ENCODE measurements around the gene PAM16.

Gene PAM16

DNA sequence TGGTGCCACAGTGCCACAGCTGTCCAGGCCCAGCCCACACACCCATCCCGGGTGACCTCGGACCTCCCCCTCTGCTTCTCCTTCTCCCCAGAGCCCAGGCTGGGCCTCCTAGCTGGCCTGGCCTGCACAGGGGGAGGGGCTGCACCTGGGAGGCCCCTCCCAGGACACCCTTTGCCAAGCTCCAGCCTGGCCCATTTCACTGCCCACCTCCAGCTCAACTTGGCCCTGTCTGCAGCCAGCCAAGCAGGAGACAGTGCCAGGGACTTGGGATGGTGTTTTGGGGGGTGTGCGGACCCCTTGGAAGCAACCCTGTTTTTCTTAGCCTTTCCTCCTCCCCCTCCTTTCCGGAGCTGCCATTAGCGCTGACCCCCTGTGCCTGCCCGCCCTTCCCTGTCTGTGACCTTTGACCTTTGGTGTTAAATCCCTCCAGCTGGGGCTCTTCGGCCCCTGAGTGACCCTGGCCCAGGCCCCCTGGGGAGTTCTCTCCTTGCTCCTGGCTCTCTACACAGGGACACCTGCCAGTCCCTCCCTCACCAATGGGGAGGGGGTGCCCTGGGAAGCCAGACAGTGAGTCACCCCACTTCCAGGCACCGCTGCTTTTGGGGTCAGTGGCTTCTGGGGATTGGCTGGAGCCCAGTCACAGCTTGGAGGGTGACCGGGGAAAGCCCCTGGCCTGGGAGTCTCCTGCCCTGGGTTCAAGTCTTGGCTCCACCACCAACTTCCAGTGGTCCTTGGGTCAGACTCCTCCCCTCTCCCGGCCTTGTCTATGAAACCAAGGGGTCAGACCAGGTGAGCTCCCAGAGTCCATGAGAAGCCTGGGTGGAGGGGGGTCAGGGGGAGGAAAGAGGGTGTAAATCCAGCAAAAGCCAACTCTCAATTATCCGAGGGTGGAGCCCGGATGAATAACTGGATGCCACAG, 33.3 kb downstream of the PAM16 start:
- no peak for DNase-seq

DNA sequence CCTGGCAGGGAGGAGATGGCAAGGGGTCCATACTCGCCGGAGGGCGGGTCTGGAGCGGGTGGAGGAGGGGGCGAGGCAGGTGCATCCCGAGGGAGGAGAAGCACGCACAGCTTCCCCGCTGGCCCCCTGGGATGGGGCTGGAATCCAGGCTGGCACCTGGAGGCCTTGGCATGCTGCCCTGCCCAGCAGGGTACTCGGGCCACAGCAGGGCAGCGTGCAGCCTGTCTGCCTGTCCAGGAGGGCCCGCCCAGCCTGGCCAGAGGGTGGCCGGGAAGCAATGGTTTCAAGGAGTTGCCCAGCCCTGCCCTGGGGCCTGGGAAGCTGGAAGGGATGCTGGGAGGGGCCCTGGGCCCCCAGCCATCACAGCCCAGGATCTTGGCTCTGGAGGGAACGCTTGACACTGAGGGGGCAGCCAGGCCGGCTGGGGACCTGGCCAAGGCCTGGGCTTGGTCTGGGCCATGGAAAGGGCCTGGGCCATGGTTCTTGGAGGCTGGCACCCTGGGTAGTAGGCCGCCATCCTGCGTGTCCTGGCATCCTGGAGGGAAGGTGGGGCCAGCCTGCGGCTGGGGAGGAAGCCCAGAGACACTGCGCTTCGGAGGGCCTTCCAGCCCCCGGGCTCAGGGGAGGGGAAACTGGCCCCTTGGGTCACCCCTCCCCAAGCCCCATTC, 34.1 kb downstream of the PAM16 start:
- DNase-seq = no peak

DNA sequence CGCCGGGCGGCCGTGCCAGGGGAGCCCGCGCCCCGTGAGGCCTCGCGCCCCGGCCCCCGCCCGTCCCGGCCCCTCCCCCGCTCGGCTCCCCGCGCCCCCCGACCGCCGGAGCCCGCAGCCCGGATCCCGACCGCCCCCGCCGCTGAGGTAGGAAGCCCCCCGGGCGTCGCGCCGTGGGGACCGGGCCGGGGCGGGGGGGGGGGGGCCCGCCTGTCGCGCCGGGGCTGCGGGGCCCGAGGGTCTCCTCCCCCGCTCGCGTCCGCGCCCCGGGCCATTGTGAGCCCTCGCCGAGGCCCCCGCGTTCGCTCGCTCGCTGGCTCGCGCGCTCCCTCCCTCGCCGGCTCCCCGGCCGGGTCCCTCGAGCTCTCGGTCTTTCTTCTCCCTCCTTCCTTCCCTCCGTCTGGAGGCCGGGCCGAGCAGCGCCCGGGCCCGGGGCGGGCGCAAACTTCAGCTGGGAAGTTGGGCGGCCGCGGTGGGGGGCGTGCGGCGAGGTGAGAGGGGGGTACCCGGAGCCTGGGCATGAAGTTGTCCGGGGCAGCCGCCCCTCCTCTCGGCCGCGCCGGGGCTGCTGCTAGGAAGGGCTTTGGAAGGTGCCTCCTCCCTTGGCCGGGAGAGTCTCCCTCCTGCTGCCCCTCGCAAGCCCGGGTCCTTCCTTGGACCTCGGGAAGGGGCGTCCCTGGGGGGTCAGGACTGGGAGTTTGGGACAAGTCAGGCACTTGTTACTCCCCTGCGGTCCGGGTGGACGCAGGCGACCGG, 34.8 kb downstream of the PAM16 start:
- no peak for DNase-seq

DNA sequence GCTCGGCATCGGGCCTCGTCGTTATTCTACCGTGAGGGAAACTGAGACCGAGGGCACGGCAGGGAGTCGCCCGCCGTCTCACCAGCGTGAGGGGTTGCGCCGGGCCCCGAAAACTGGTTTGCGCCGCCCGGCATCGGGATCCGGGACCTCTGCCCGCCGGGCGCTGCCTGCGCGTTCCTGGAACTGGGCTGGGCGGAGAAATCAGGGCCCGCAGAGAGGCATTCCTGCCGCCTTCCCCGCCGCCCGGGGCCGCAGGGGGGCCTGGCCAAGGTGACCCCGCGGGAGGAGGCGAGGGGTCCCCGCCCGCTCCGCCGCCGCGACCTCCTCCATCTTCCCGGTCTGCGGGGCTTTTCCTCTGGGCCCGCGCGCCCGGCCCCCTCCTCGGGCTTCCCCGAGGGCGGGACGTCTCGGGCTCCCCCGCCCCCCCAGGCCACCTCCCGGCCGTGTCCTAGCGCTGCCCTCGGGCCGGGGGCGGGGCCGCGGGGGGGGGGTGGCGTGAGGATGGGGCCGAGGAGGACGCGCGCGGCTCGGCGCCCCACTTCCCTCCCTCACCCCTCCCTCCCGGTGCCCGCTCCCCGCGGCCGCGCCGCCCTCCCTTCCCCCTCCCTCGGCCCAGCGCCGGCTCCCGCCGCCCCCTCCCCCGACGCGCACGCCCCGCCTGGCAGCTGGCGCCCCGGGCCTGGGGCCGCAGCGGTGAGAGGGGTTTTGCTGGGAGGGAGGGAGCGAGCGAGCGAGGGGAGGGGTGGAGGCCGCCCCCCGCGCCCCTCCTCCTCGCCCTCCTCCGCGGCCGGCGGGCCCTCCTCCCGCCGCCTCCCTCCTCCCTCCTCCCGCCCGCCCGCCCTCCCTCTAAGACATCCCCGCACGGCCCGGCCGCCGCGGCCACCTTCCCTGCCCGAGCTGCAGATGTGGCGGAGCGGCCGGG, 35.7 kb downstream of the PAM16 start, which contains the start of gene GLIS2:
Gene GLIS2 (plus strand): TSS at position 882 of the 922 bp plus-strand sequence. CDS start 16,214 bp downstream, outside the sequence.
- peak; percentile 31 for DNase-seq

DNA sequence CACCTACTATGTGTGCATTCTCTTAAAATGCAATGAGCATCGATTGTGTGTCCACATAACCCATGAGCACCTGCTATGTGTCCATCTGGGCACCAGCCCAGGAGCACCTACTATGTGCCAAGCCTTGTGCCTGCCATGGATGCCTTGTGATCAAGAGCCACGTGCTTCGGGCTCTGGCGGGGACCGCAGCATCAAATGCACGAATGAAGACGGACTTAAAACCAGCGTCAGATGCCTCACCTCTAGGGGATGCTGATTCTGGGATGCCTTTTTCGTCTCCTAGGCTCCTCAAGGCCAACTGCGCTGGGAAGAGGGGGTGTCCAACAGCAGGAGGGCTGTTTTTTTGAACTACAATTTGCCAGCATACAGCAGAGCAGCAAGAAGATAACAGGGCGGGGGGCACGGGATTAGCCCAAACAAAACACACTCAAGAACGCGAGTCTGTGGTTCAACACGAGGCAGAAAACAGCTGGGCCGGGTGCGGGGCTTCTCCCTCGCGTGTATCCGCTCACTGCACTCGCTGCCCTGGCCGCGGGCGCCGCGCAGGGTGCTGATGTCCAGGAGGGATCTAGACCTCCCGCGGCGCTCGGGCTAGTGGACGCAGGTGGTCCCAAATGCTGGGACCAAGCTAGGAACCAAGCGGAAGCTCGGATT, 36.5 kb downstream of the PAM16 start:
- no peak for DNase-seq

DNA sequence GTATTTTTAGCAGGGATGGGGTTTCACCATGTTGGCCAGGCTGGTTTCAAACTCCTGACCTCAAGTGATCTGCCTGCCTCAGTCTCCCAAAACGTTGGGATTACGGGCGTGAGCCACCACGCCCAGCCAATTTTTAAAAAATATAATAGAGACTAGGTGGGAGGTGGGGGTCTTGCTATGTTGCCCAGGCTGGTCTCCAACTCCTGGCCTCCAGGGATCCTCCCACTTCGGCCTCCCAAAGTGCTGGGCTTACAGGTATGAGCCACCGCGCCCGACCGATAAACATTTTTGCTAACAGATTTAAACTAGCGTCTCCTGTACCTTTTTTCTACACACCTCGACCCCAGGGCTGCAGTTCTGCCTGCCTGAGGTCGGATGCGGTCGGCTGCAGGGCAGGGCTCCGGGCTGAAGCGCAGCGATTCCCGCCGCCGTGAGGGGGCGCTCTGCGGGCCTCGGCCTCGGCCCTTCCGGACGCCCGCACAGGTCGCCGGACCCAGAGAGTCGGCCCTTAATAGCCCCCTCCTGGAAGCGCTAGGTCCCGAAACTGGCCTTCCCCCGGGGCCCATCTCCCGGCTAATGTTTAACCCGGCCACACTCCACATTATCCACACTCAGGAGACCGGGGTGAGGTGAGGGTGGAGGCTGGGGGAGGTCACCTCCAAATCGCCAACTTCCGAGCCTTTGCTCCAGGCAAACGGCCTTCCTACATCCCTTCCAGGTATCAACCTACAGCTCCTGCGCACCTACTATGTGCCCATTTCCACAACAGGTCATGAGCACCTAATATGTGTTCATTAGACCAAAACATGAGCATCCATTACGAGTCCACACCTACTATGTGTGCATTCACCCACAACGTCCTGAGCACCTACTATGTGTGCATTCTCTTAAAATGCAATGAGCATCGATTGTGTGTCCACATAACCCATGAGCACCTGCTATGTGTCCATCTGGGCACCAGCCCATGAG, 37.3 kb downstream of the PAM16 start:
- no peak for DNase-seq

DNA sequence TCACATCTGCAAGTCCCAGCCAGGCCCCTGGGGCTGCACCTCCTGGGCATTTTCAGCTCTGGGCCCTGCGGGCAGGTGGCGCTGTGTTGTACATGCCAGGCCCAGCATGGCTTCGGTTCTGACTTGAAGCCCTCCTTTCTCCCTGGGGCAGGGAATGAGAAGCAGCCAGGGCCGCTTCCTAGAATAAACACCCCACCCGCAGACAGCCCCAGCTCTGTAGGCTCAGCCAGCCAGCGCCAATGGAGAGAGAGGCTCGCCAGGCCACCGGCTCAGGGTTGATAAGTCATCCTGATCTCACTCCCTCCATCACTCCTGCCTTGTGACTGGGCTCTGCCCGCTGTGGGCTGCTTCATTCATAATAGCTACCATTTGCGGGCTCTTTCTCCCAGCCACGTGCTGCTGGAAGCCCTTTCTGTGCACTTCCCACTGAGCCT, 41.3 kb downstream of the PAM16 start:
- peak; percentile 31 for DNase-seq

DNA sequence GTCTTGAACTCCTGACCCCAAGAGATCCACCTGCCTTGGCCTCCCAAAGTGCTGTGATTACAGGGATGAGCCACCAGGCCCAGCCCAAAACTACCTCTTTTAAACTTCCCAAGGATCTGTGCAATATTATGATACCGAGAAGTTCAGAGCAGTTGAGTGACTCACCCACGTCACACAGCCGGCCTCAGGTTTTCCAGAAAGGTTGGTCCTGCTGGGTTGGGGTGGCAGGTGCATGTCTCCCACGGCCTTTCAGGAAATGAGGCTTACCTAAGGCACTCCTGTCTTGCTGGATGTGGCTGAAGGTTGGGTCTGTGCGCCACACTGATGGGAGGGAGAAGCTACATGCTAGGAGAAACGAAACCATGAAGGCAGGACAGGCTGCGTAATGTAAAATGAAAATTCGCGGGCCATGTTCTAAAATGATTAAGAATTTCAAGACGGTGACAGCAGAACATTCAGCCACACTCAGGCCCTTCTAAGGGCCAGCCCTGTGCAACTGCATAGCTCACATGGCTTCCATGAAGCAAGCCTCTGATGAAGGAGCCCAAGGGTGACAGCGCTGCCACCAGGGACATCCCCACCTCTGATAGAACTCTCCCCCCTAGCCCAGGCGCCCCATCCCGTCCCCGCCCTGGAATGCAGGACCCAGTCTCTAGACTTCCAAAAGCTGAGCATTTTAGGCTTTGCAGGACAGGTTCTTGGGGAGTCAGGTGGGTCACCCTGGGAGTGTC, 41.9 kb downstream of the PAM16 start:
- DNase-seq = no peak

DNA sequence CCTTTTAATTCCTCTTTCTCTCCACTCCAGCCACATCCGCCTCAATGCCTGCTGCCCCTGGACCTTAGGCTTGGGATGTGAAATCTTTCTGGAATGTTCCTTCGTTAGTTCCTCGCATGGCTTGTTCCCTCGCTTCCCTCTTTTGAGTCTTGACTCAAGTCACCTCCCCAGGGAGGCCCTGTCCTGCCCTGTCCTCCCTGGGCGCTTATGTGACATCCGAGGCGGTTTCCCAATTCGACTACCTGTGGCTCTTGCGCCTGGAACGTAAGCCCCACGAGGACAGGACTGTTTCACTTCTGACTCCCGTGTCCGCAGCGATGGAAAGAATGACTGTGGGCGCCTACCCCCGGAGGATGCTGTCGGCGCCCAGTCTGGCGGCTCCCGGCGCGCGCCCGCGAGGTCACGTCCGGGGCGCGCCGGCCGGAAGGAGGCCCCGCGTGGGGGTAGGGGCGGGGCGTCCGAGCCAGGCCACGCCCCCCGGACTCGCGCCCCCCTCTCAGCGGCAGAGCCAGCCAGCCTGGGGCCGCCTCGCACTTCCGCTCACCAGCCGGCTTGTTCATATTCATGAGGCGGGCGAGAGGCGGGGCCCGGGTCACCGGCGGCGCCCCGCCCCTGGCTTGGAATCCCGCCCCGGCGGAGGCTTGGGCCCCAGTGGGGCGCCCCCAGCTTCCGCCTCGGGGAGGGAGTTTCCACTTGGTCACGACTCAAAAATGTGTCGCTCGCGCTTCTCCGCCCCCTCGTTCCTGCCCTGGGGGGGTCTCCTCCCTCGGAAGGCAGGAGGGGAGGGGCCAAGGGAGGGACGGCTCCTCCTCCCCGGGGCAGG, 43.7 kb downstream of the PAM16 start:
- DNase-seq = peak; percentile 55

DNA sequence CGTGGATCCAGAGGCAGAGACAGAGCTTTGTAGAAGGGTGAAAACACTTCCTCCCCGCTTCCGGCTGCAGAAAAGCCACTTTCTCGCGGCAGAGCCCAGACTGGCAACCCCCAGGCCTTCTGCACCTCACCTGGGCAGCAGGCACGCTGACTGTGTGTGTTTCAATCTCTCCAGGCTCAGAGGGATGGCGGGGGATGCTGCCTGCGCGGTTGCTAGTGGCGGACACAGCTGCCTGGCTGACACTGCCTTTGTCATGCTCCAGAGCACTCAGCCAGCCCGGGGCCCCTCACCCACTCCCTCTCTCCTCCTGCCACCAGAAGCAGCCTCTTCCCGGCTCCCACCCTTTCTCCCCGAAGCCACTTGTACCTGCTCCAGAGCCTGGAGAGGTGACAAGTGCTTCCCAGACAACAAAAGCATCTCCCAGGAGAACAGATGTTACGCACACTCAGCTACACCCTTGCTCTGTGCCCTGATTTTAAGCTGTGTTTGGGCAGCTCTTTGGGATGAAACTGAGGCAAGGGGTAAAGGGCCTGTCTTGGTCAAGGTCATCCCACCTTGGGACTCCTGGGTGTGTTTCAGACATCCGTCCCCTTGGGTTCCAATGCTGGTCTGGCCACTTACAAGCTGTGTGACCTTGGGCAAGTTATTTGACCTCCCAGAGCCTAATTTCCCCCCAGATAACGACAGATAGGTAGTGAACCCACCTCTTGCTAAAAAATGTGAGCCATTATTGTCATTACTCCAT, 44.5 kb downstream of the PAM16 start:
- DNase-seq = peak; percentile 61

DNA sequence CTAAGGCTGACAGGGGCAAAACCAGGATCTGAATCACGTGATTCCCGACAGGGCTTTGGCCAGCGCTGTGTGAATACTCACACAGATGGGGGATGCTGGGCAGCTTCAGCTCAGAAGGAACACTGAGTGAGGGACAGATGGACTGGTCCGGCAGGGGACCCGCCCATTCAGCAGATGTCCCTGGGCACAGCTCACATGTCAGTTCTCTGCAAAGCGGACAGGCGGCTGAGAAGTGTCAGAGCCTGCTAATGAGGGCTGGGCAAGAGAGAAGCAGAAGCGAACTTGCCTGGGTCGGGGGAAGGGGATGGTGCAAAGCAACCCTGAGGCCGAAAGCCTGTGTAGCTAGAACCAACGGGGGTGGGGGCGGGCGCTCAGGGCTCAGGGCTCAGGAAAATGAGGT, 47.1 kb downstream of the PAM16 start:
- DNase-seq = no peak

DNA sequence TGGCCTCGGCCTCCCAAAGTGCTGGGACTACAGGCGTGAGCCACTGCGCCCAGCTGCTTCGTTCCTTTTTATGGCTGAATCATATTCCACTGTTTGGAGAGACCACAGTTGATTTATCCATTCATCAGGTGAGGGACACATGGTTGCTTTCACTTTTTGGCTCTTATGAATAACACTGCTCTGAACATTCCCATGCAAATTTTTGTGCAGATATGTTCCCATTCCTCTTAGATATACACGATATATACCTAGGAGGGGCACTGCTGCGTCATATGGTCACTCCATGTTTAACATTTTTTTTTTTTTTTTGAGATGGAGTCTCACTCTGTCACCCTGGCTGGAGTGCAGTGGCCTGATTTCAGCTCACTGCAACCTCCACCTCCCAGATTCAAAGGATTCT, 49.2 kb downstream of the PAM16 start:
- no peak for DNase-seq

DNA sequence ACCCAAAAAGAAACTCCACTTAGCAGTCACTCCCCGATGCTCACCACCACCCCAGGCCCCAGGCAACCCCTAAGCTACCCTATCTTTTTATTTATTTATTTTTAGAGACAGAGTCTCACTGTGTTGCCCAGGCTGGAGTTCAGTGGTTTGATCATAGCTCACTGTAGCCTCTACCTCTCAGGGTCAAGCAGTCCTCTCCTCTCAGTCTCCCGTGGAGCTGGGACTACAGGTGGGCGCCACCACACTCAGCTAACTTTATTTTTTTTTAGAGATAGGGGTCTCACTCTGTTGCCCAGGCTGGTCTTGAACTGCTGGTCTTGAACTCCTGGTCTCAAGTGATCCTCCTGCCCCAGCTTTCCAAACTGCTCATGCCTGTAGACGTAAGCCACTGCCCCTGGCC, 49.9 kb downstream of the PAM16 start:
- DNase-seq = no peak

DNA sequence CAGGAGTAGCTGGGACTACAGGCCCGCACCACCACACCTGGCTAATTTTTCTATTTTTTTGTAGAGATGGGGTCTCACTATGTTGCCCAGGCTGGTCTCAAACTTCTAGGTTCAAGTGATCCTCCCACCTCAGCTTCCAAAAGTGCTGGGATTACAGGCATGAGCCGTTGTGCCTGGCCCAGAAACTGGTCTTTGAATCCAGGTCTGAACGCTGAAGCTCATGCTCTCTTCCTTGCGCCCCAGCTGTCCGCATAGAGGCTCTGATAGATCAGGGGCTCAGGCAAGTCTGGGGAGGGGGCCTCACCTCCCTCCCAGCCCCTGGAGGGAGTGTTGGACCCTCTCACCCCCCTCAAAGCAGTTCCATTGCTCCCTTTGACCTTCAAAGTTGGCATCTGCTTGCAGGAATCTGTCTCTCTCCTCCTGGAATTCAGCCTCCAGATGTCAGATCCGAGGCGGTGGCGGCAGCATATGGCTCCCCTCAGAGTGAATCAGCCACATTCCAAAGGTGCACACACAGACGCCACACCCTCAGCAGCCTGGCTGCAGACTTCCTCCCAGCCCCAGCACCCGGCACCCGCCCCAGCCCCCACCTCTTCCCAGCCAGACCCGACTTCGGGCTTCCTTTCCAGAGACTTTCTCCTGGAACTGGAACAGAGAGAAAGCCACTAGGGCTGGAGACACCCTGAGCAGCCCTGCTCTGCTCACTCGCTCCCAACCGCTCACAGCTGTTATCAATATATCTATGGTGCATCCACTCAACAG, 52.2 kb downstream of the PAM16 start:
- DNase-seq = no peak

DNA sequence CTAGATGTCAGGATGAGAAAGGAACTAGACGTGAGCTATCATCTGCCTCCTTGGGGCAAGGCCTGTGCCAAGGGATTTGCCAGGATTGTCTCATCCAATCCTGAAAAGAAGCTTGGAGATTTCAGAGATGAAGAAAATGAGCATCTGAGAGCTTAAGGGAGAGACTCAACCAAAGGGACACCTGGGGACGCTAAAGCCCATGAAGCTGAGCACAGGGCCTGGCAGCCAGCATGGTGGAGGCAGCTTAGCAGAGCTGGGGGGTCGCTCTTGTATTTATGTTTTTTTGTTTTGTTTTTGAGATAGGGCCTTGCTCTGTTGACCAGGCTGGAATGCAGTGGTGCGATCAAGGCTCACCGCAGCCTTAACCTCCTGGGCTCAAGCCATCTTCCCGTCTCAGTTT, 53.6 kb downstream of the PAM16 start:
- no peak for DNase-seq

DNA sequence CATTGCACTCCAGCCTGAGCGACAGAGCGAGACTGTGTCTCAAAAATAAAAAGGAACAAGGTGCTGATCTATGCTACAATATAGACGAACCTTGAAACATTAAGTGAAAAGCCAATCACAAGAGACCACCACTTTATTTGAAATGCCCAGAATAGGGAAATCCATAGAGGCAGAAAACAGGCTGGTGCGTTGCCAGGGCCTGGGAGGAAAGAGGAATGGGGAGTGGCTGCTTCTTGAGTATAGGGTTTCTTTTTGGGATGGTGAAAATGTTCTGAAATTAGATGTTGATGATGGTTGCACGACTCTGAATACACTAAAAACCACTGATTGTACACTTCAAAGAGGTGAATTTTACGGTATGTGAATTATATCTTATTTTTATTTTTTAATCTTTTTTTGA, 55.5 kb downstream of the PAM16 start:
- DNase-seq = no peak

DNA sequence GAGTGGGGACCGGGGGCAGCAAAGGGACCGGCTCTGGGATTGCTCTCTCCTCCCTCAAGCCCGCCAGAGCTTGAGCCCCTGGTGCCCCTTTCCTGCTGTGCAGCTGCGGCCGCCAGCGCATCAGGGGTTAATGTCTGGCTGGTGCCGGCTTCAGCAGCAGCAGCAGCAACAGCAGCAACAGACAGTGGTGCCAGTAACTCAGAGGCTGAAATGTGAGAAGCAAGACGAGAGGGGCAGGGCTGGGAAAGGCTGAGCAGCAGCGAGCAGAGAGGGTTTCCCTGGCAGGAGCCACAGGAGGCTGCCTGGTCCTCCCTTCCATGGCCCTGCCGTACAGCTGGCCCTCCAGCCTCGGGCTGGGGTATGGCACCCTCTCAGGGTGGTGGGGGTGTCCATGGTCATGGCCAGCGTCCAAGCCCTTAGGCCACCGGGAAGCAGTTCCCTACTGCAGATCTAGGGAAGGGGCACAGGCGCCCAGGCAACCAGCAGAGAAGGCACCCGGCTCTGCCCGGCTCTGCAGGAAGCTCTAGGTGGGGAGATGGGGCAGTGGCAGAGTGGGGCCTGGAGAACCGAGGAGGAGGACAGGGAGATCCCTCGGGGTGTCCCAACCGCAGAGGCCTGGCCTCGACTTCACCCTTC, 57.2 kb downstream of the PAM16 start:
- DNase-seq = peak; percentile 51

Measured in NCI-H2107 (cell line).